ENCODE measurements around the gene SQSTM1. TPM values are rescaled to one million over a fixed set of nuclear protein-coding genes. Genes with fewer than 3 reads are reported as not detected.
A peak's percentile ranks its signal among the peaks of the same experiment; 100 is the strongest.

The SQSTM1 gene
- total RNA-seq, 1 donor from 2014 or later = 447 TPM

- DNase-seq (ENCODE audit: low read depth) = no peak
These were observed 15.0 kb upstream of the SQSTM1 start for GRCh38 chr5:179805529-179806249.

- DNase-seq (ENCODE audit: low read depth) = no peak
These were observed 14.3 kb upstream of the SQSTM1 start, which contains the start of gene MGAT4B for GRCh38 chr5:179806250-179807048. Gene MGAT4B (minus strand): TSS chr5:179806866. CDS start chr5:179806583, 283 bp downstream.

GRCh38 chr5:179812135-179812825, 8.4 kb upstream of the SQSTM1 start:
- no peak for DNase-seq (ENCODE audit: low read depth)

GRCh38 chr5:179812997-179813607, 7.6 kb upstream of the SQSTM1 start:
- DNase-seq (ENCODE audit: low read depth) = no peak

- DNase-seq (ENCODE audit: low read depth) = no peak
These were observed 6.6 kb upstream of the SQSTM1 start for GRCh38 chr5:179814090-179814489.

GRCh38 chr5:179815491-179816249, 5.0 kb upstream of the SQSTM1 start:
- DNase-seq (ENCODE audit: low read depth) = no peak

GRCh38 chr5:179816401-179816795, 4.3 kb upstream of the SQSTM1 start:
- DNase-seq (ENCODE audit: low read depth) = no peak

GRCh38 chr5:179816796-179817469, 3.8 kb upstream of the SQSTM1 start:
- DNase-seq (ENCODE audit: low read depth) = no peak

DNA sequence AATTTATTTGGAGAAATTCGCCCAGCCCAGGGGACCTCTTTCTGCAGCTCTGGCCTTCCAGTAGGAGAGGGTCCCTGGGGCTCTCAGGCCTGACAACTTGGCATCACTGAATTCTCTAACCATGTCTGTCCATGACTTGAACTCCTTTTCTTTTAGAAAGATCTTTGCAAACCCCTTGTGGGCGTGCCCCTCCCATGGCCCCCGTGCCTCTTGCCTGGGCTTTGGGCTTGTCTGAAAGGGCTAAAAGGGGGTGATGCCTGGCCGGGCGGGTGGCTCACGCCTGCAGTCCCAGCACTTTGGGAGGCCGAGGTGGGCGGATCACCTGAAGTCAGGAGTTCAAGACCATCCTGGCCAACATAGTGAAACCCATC, 3.2 kb upstream of the SQSTM1 start:
- no peak for DNase-seq (ENCODE audit: low read depth)

- no peak for DNase-seq (ENCODE audit: low read depth)
These were observed 2.6 kb upstream of the SQSTM1 start for GRCh38 chr5:179817890-179818745.

GRCh38 chr5:179818746-179819295, 1.9 kb upstream of the SQSTM1 start:
- DNase-seq (ENCODE audit: low read depth) = peak; percentile 89

DNA sequence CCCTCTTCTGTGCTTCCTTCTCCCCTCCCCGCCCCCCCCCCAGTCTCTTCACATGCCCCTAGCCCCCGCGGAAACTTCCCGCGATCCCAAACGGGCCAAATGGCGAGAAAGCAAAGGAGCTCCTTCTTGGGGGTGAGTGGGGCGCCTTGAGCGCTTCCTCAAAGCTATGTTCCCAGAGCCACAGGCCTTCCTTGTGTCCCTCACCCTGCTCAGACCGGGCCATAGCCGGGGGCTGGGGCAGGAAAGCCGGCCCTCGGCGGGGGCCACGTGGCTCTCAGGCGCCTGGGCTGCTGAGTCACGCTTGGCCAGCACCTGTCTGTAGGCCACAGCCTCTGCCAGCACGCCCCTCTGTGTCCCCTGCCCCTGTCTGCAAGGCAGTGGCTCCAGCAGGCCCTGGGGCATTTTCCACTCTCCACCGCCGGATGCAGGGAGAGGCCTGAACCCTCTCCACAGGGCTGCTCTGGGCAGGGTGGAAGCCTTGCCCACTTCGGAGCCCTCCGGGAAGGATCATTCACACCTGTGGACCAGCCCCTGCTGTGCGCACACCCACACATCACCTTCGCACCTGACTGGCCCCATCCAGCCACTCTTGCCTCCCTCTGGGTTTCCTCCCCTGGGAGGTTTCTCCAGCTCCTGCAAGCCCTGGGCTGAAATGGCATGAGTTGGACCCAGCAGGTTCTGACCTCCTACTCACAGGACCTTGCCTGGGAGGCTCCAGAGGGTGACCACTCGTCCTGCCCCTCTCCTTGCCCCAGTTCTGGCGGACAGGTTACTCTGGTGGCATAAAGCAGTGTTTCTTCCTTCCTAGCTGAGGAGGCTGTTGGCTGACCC, 1.2 kb upstream of the SQSTM1 start:
- peak; percentile 73 for DNase-seq (ENCODE audit: low read depth)

DNA sequence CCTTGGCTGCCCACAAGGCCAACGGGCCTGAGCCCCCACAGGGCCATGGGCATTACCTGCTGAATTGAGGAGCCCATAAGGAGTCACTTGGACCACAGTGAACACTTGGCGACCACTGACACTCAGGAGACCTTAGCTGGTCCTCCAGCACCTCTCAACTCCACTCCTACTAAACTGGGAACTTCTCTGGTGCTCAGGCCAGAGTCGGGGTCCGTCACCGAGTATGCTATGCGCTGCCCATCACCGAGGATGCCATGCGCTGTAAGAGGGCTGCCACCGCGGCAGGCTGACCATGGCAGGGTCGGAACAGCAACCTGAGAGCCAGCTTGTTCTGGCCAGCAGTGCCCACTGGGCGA, 600 bp upstream of the SQSTM1 start:
- no peak for DNase-seq (ENCODE audit: low read depth)

DNA sequence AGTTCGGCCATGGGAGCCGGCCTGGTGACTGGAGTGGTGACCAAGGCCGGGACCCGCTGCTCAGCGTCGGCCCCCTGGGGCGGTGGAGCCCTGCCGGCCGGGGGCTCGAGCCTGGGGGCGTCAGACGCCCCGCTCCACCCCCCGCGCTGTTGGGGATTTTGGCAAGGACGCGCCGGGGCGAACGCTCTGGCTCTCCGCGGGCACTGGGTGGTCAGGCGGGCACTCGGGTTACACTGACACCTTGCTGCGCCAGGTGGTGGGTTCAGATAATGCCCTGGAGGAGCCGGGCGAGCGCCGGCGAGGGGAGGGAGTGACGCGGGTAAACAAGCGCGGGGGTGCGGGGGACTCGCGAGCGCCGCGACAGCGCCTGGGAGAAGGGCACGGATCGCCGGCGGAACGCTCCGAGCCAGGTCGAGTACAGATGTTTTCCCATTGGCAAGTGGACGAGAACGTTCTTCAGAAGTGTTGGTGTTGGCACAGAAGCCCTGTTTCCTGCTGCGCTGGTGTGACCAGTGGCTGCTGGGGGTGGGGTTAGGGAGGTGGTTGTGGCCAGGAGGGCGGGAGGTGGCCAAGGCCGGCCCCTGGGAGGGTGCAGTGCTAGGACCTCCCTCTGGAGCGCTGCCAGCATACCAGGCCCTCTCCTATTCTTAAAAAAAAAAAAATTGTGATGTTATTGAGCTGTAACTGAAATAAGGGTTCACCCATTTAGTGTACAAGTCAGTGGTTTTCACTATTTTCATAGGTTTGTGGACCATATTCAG, 773 bp downstream of the SQSTM1 start:
- peak; percentile 81 for DNase-seq (ENCODE audit: low read depth)

GRCh38 chr5:179822059-179822432, 1.3 kb downstream of the SQSTM1 start:
- DNase-seq (ENCODE audit: low read depth) = no peak

GRCh38 chr5:179822444-179822990, 1.8 kb downstream of the SQSTM1 start:
- DNase-seq (ENCODE audit: low read depth) = no peak

GRCh38 chr5:179823937-179824744, 3.4 kb downstream of the SQSTM1 start:
- DNase-seq (ENCODE audit: low read depth) = no peak
